Right lobe of liver (tissue), 4 donors: ENCODE results near the gene SPTBN1.

Experiments used
- CTCF ChIP-seq, 4 donors: fragments of 200-600 bp in 3 of 4; fragments of 450-650 bp in 1 of 4; IDR thresholded peaks; one replicate each; pipeline versions ENCODE4 v1.5.1 to v1.8.0; 2016 to 2022; ENCODE audit warnings: antibody characterized with exemption in 4 of 4, mild to moderate bottlenecking in 2 of 4
- POLR2A ChIP-seq: fragments of 450-650 bp; IDR thresholded peaks from one replicate; pipeline ENCODE4 v1.6.1; 2017; ENCODE audit warnings: antibody characterized with exemption, mild to moderate bottlenecking
- donor health status: DM: no; HTN: no; CAD: no.
- donor health status: DM: no; HTN: no; CAD: no.
- donor health status: DM: no; HTN: yes; CAD: no.

- TF ChIP-seq CTCF (IDR thresholded peaks at IDR 0.05) (no peak), POLR2A (no peak)
Observed at GRCh38 chr2:54440050-54440449, 16.1 kb upstream of the SPTBN1 start.
